Lung (tissue), 12 donors: Measurements from ENCODE around the gene TMEM95. TPM values are rescaled to one million over a fixed set of nuclear protein-coding genes. Genes with fewer than 3 reads are reported as not detected.

Source experiments
- ATAC-seq: fragments of 200-7000 bp; cut with Tn5 transposase; one replicate; pipeline ENCODE4 v1.9.1; 2020; ENCODE audit warnings: moderate number of reproducible peaks; ENCODE audit not compliant: insufficient read depth, low FRiP score
- DNase-seq, 3 donors: peaks; one replicate each; pipeline ENCODE4 v3.0.0-alpha.2; 2013 to 2017
- H3K27ac ChIP-seq, 2 donors: one replicate each; pipeline ENCODE4 v1.5.1; 2013; ENCODE audit warnings: mild to moderate bottlenecking in 2 of 2, moderate library complexity in 2 of 2, control low read depth in 1 of 2, inconsistent platforms in 1 of 2, low read depth in 1 of 2, low read length in 1 of 2
- H3K27me3 ChIP-seq, 3 donors: one replicate each; pipeline ENCODE4 v1.5.1; 2013; ENCODE audit warnings: low read length in 2 of 3; ENCODE audit not compliant: control insufficient read depth in 3 of 3, insufficient read depth in 3 of 3
- H3K36me3 ChIP-seq, 4 donors: one replicate each; pipeline ENCODE4 v1.5.1; 2013; ENCODE audit warnings: low read length in 4 of 4, mild to moderate bottlenecking in 1 of 4, moderate library complexity in 1 of 4; ENCODE audit not compliant: control insufficient read depth in 4 of 4, insufficient read depth in 4 of 4
- H3K4me1 ChIP-seq, 5 donors: one replicate each; pipeline ENCODE4 v1.5.1; 2013; ENCODE audit warnings: low read length in 5 of 5, mild to moderate bottlenecking in 2 of 5, moderate library complexity in 1 of 5; ENCODE audit not compliant: control insufficient read depth in 5 of 5, insufficient read depth in 5 of 5
- H3K4me3 ChIP-seq: one replicate; pipeline ENCODE4 v1.5.1; 2013; ENCODE audit warnings: mild to moderate bottlenecking, control low read depth, moderate library complexity
- H3K9ac ChIP-seq, 2 donors: one replicate each; pipeline ENCODE4 v1.5.1; 2013; ENCODE audit warnings: low read length in 2 of 2, control low read depth in 1 of 2; ENCODE audit not compliant: insufficient read depth in 1 of 2
- H3K9me3 ChIP-seq, 4 donors: one replicate each; pipeline ENCODE4 v1.5.1; 2013; ENCODE audit warnings: low read length in 3 of 4, mild to moderate bottlenecking in 1 of 4, moderate library complexity in 1 of 4; ENCODE audit not compliant: control insufficient read depth in 4 of 4, insufficient read depth in 3 of 4
- CTCF ChIP-seq: IDR thresholded peaks from 2 replicates; pipeline ENCODE4 v1.5.1; 2012; ENCODE audit warnings: mild to moderate bottlenecking; ENCODE audit errors: control extremely low read depth, extremely low read depth
- WGBS, 2 donors: extraction: QIAGEN DNeasy Blood & Tissue Kit; methylation state at CpG; one replicate each; pipeline ENCODE4 v1.1.7; 2013; 5-methylcytosine and 5-hydroxymethylcytosine counted together
- polyA plus RNA-seq, 2 donors: library from polyadenylated mRNA; stranded (reverse); fragments of 200-250 nt; gene quantifications; one replicate each; pipeline ENCODE4 v1.2.1, GENCODE V29; 2013
- total RNA-seq, 2 donors: library from RNA; depleted of rRNA in 1 of 2; stranded (reverse); fragments of >200 nt in 1 of 2; gene quantifications; one replicate each; pipeline ENCODE4 v1.2.1, GENCODE V29; 2014 to 2021
- donor health status: control.
- donor health status: control.
- donor health status: Bipolar disorder and iron deficiency.
- donor health status: healthy.
- donor health status: DM: yes; HTN: yes; CAD: no.

The TMEM95 gene
- total and polyA plus RNA-seq, 4 donors, result not detected

- Histone ChIP-seq H3K36me3 (no peaks in the 10 kb centered on the region), H3K4me3 (no peak overlapping the region), H3K27ac (no peak overlapping the region), H3K4me1 (no peaks in the 10 kb centered on the region), H3K9ac (no peak overlapping the region), H3K27me3 (no peaks in the 10 kb centered on the region), H3K9me3 (no peaks in the 10 kb centered on the region)
- DNase-seq (no peak), ATAC-seq (no peak)
- 76 to 86% methylated on average over 15 of the region's 15 CpGs for WGBS, 2 donors
- no peak for TF ChIP-seq CTCF
Measured at GRCh38 chr17:7343250-7343649, 11.7 kb upstream of the TMEM95 start.

GRCh38 chr17:7346761-7347614, 8.0 kb upstream of the TMEM95 start:
- peaks cover 0 to 17% (median 4%) of the 10 kb centered on the region in 5 donors for H3K4me1 ChIP-seq
- ATAC-seq, result no peak
- H3K9ac ChIP-seq, result no peak overlapping the region
- 78 to 90% methylated on average over 18 of the region's 18 CpGs for WGBS, 2 donors
- H3K27ac ChIP-seq, result no peak overlapping the region
- H3K27me3 ChIP-seq, result no peaks in the 10 kb centered on the region
- no peak for TF ChIP-seq CTCF
- H3K4me3 ChIP-seq, result no peak overlapping the region
- H3K9me3 ChIP-seq, result no peaks in the 10 kb centered on the region
- no peak for DNase-seq
- H3K36me3 ChIP-seq, result no peaks in the 10 kb centered on the region

GRCh38 chr17:7347630-7348477, 7.1 kb upstream of the TMEM95 start:
- H3K9ac ChIP-seq, result no peak overlapping the region
- H3K27me3 ChIP-seq, result no peaks in the 10 kb centered on the region
- no peak overlapping the region for H3K27ac ChIP-seq
- H3K4me3 ChIP-seq, result no peak overlapping the region
- ATAC-seq (no peak), DNase-seq (no peak)
- TF ChIP-seq CTCF, result no peak
- WGBS, 2 donors, result 76 to 77% methylated on average over 19 of the region's 19 CpGs
- H3K4me1 ChIP-seq, result peaks cover 0 to 23% (median 7%) of the 10 kb centered on the region in 5 donors
- H3K36me3 ChIP-seq, result no peaks in the 10 kb centered on the region
- no peaks in the 10 kb centered on the region for H3K9me3 ChIP-seq
